AG10803 (cell line): Measurements from ENCODE around the gene MYO1D.
"Not testable (repeated sequence)": the region's sequence is repeated elsewhere in the genome, so short reads cannot be mapped to it uniquely, and the experiment has no call there.

Source experiments
- DNase-seq: peaks from one replicate; pipeline ENCODE4 v3.0.0; 2010; ENCODE audit warnings: low read depth
- H3K4me3 ChIP-seq: 2 replicates; pipeline ENCODE4 v1.5.1; 2011; ENCODE audit warnings: mild to moderate bottlenecking, low read length, control low read depth
- CTCF ChIP-seq: conservative IDR thresholded peaks from 2 replicates; pipeline ENCODE4 v1.5.1; 2011; ENCODE audit warnings: mild to moderate bottlenecking, low read length, control low read depth, inconsistent platforms

MYO1D gene

DNA sequence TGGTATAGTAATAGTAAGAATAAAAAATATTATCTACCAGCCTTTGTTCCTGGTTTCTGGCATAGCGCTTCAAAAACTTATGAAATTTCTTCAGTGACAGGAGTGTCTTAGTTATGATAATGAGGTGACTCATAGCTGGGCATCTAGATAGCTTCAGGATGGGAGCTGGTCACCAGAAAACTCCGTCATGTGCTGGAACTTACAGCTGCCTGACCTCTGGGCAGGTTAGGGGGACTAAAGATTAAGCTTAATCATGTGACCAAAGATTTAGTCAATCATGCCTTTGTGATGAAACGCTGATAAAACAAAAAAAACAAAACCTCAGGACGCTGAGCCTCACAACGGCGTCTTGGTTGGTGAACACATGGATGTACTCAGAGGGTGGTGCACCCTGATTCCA, 154.2 kb downstream of the MYO1D start:
- H3K4me3 ChIP-seq = no peak overlapping the region
- no peak for TF ChIP-seq CTCF
- DNase-seq = no peak

GRCh38 chr17:32720671-32721070, 156.3 kb downstream of the MYO1D start:
- DNase-seq = peak; percentile 8
- no peak overlapping the region for H3K4me3 ChIP-seq
- no peak for TF ChIP-seq CTCF

GRCh38 chr17:32719689-32720088, 157.2 kb downstream of the MYO1D start:
- no peak overlapping the region for H3K4me3 ChIP-seq
- no peak for DNase-seq
- TF ChIP-seq CTCF = no peak

DNA sequence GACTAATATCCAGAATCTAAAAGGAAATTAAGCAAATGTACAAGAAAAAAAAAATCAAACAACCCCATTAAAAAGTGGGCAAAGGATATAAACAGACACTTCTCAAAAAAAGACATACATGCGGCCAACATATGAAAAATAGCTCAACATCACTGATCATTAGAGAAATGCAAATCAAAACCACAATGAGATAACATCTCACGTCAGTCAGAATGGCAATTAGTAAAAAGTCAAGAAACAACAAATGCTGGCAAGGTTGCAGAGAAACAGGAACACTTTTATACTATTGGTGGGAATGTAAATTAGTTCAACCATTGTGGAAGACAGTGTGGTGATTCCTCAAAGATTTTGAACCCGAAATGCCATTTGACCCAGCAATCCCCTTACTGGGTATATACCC, 162.0 kb downstream of the MYO1D start:
- H3K4me3 ChIP-seq = not testable (repeated sequence)

GRCh38 chr17:32714206-32714605, 162.7 kb downstream of the MYO1D start:
- DNase-seq, H3K4me3 ChIP-seq: not testable (repeated sequence)

More for the DNA sequence above, 162.0 kb downstream of the MYO1D start:
- DNase-seq = not testable (repeated sequence)

GRCh38 chr17:32713081-32713480, 163.8 kb downstream of the MYO1D start:
- DNase-seq = peak; percentile 17
- no peak for TF ChIP-seq CTCF

GRCh38 chr17:32709562-32709961, 167.4 kb downstream of the MYO1D start:
- no peak for TF ChIP-seq CTCF
- no peak for DNase-seq
- H3K4me3 ChIP-seq = no peak overlapping the region

More at GRCh38 chr17:32713081-32713480, 163.8 kb downstream of the MYO1D start:
- no peak overlapping the region for H3K4me3 ChIP-seq

GRCh38 chr17:32701871-32702270, 175.1 kb downstream of the MYO1D start:
- H3K4me3 ChIP-seq = no peak overlapping the region
- TF ChIP-seq CTCF = no peak

More at GRCh38 chr17:32701871-32702270, 175.1 kb downstream of the MYO1D start:
- DNase-seq = no peak
